HFFc6 (cell line): ENCODE results near the gene BSG. TPM values are rescaled to one million over a fixed set of nuclear protein-coding genes. Genes with fewer than 3 reads are reported as not detected.
A peak's percentile ranks its signal among the peaks of the same experiment; 100 is the strongest.

Experiments used
- DNase-seq: peaks from one replicate; pipeline ENCODE4 v3.0.0-alpha.2; 2018
- H3K27ac Mint-ChIP-seq: 2 replicates; pipeline ENCODE4 v1.8.0; 2020; ENCODE audit warnings: mild to moderate bottlenecking, mixed read lengths
- H3K27me3 Mint-ChIP-seq: 2 replicates; pipeline ENCODE4 v1.8.0; 2021; ENCODE audit warnings: mild to moderate bottlenecking, moderate library complexity, mixed read lengths; ENCODE audit not compliant: insufficient read depth
- H3K36me3 Mint-ChIP-seq: 2 replicates; pipeline ENCODE4 v1.8.0; 2021; ENCODE audit warnings: low read depth, mixed read lengths
- H3K4me1 Mint-ChIP-seq: 2 replicates; pipeline ENCODE4 v1.8.0; 2020; ENCODE audit warnings: low read depth, mixed read lengths
- H3K4me3 Mint-ChIP-seq: 2 replicates; pipeline ENCODE4 v1.8.0; 2020; ENCODE audit warnings: mild to moderate bottlenecking, moderate library complexity, mixed read lengths
- H3K9me3 Mint-ChIP-seq: 2 replicates; pipeline ENCODE4 v1.8.0; 2020; ENCODE audit warnings: mild to moderate bottlenecking, mixed read lengths
- CTCF ChIP-seq: fragments of 200-600 bp; sonication (generic); IDR thresholded peaks from 2 replicates; pipeline ENCODE4 v1.5.0; 2021; ENCODE audit warnings: antibody characterized with exemption, mild to moderate bottlenecking
- total RNA-seq, 6 experiments: library from RNA; stranded (reverse); fragmentation: NEBNext Ultra II Directional; extraction: Animal tissue kit (Norgen Biotek cat#: 25700); gene quantifications; 2 replicates in 1 of 6; 3 replicates in 5 of 6; pipeline ENCODE4 v1.2.3, GENCODE V29; 2021

Gene BSG
- total RNA-seq, 6 experiments from 2014 or later: 422 to 534 (median 465) TPM

GRCh38 chr19:607301-608154 lies 35.1 kb downstream of the BSG start:
- H3K27me3 Mint-ChIP-seq: peaks cover 2% of the 10 kb centered on the region; the same call in 1 of the 2 replicates
- H3K4me1 Mint-ChIP-seq: peaks cover 18% of the 10 kb centered on the region
- DNase-seq: no peak
- TF ChIP-seq CTCF: no peak
- H3K9me3 Mint-ChIP-seq: 0 out of 2 replicates have a peak, but pooled peaks cover 2% of the 10 kb centered on the region
- H3K27ac Mint-ChIP-seq: no peak overlapping the region
- H3K4me3 Mint-ChIP-seq: no peak overlapping the region
- 0 out of 2 replicates have a peak, but pooled peaks cover 2% of the 10 kb centered on the region for H3K36me3 Mint-ChIP-seq

- Mint-ChIP-seq H3K36me3 (no peaks in the 10 kb centered on the region), H3K27ac (no peak overlapping the region), H3K27me3 (peaks cover 5% of the 10 kb centered on the region), H3K4me3 (no peak overlapping the region), H3K4me1 (peaks cover 18% of the 10 kb centered on the region), H3K9me3 (no peaks in the 10 kb centered on the region)
- TF ChIP-seq CTCF: no peak
- DNase-seq: no peak
These were observed 36.0 kb downstream of the BSG start for GRCh38 chr19:608155-609003.

- no peak overlapping the region for H3K27ac Mint-ChIP-seq
- H3K36me3 Mint-ChIP-seq: no peaks in the 10 kb centered on the region
- peaks cover 5% of the 10 kb centered on the region for H3K27me3 Mint-ChIP-seq
These were observed 36.6 kb downstream of the BSG start for GRCh38 chr19:609004-609346.

GRCh38 chr19:610071-610800 lies 37.8 kb downstream of the BSG start:
- TF ChIP-seq CTCF: no peak
- Mint-ChIP-seq H3K27me3 (peaks cover 5% of the 10 kb centered on the region), H3K27ac (peak overlapping the region; percentile 96), H3K4me1 (peaks cover 18% of the 10 kb centered on the region), H3K36me3 (peaks cover 8% of the 10 kb centered on the region), H3K4me3 (no peak overlapping the region; the same call in 1 of the 2 replicates), H3K9me3 (no peaks in the 10 kb centered on the region)
- no peak for DNase-seq

More at GRCh38 chr19:609004-609346, 36.6 kb downstream of the BSG start:
- no peak overlapping the region for H3K4me3 Mint-ChIP-seq
- TF ChIP-seq CTCF: no peak
- H3K4me1 Mint-ChIP-seq: peaks cover 18% of the 10 kb centered on the region
- no peak for DNase-seq
- no peaks in the 10 kb centered on the region for H3K9me3 Mint-ChIP-seq

GRCh38 chr19:610801-611480 lies 38.5 kb downstream of the BSG start:
- peaks cover 5% of the 10 kb centered on the region for H3K27me3 Mint-ChIP-seq
- DNase-seq: peak; percentile 69

More at GRCh38 chr19:610801-611480, 38.5 kb downstream of the BSG start:
- H3K9me3 Mint-ChIP-seq: no peaks in the 10 kb centered on the region
- H3K4me1 Mint-ChIP-seq: peaks cover 18% of the 10 kb centered on the region
- peaks cover 8% of the 10 kb centered on the region for H3K36me3 Mint-ChIP-seq
- no peak for TF ChIP-seq CTCF
- peak overlapping the region; percentile 96 for H3K27ac Mint-ChIP-seq
- peak overlapping the region; percentile 65 for H3K4me3 Mint-ChIP-seq
